Coronary artery (tissue), 2 donors: Measurements from ENCODE around the gene ZFTA.

ENCODE experiments used
- DNase-seq: peaks from one replicate; pipeline ENCODE4 v3.0.0-alpha.2; 2017; ENCODE audit warnings: low spot score
- H3K27ac ChIP-seq, 2 donors: fragments of 200-600 bp; sonication (generic); one replicate each; pipeline ENCODE4 v1.5.1; 2016 to 2019
- H3K4me3 ChIP-seq: fragments of 200-600 bp; sonication (generic); 2 replicates; pipeline ENCODE4 v1.5.1; 2016; ENCODE audit warnings: mild to moderate bottlenecking, moderate library complexity
- CTCF ChIP-seq: fragments of 200-600 bp; sonication (generic); IDR thresholded peaks from one replicate; pipeline ENCODE4 v1.5.1; 2019; ENCODE audit warnings: antibody characterized with exemption

ZFTA gene

GRCh38 chr11:63719987-63720386 lies 48.6 kb downstream of the ZFTA start:
- no peak for DNase-seq
- no peak for TF ChIP-seq CTCF
- no peak overlapping the region for H3K27ac ChIP-seq
- no peak overlapping the region for H3K4me3 ChIP-seq

GRCh38 chr11:63719001-63719400 lies 49.6 kb downstream of the ZFTA start:
- TF ChIP-seq CTCF = no peak
- H3K4me3 ChIP-seq = no peak overlapping the region
- H3K27ac ChIP-seq = no peak overlapping the region
- no peak for DNase-seq
